ENCODE measurements around the gene MTG1.
"Not testable (repeated sequence)": the region's sequence is repeated elsewhere in the genome, so short reads cannot be mapped to it uniquely, and the experiment has no call there.

The MTG1 gene

GRCh38 chr10:133460208-133460769, 66.3 kb downstream of the MTG1 start:
- FAIRE-seq (no peak), DNase-seq (ENCODE audit: insufficient read length) (no peak)
- TF ChIP-seq TAF1 (IDR thresholded peaks at IDR 0.05; ENCODE audit: borderline replicate concordance, low read depth, low read length) (no peak), POLR2AphosphoS5 (IDR thresholded peaks at IDR 0.05; ENCODE audit: low read depth, low read length) (no peak), POLR2A (IDR thresholded peaks at IDR 0.05; ENCODE audit: low read depth, low read length) (no peak)

- FAIRE-seq: no peak
- TF ChIP-seq POLR2AphosphoS5 (IDR thresholded peaks at IDR 0.05; ENCODE audit: low read depth, low read length) (no peak), POLR2A (IDR thresholded peaks at IDR 0.05; ENCODE audit: low read depth, low read length) (no peak), TAF1 (IDR thresholded peaks at IDR 0.05; ENCODE audit: borderline replicate concordance, low read depth, low read length) (no peak)
- no peak for DNase-seq (ENCODE audit: insufficient read length)
Observed at GRCh38 chr10:133461027-133461426, 67.1 kb downstream of the MTG1 start.

DNA sequence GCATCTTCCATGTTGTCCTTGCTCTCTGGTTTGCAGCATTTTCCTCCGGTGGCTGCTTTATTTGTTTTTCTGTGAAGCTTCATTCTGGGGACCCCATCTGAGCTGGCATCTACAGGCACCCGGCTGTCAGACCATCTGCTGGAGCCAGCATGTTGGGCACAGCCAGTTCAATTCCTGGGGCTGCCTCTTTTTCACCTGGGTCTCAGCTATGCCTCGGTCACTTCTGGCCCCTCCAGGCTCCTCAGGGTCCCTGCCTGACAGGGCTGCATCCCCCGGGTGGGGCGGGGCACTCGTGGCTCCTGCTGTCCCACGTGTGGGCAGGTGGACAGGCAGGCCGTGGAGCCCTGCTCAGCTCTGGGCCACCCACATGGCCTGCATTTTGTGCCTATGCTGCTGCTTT, 67.9 kb downstream of the MTG1 start:
- TF ChIP-seq POLR2AphosphoS5 (IDR thresholded peaks at IDR 0.05; ENCODE audit: low read depth, low read length): no peak
- no peak for TF ChIP-seq TAF1 (IDR thresholded peaks at IDR 0.05; ENCODE audit: borderline replicate concordance, low read depth, low read length)
- no peak for TF ChIP-seq POLR2A (IDR thresholded peaks at IDR 0.05; ENCODE audit: low read depth, low read length)
- no peak for FAIRE-seq
- no peak for DNase-seq (ENCODE audit: insufficient read length)

DNA sequence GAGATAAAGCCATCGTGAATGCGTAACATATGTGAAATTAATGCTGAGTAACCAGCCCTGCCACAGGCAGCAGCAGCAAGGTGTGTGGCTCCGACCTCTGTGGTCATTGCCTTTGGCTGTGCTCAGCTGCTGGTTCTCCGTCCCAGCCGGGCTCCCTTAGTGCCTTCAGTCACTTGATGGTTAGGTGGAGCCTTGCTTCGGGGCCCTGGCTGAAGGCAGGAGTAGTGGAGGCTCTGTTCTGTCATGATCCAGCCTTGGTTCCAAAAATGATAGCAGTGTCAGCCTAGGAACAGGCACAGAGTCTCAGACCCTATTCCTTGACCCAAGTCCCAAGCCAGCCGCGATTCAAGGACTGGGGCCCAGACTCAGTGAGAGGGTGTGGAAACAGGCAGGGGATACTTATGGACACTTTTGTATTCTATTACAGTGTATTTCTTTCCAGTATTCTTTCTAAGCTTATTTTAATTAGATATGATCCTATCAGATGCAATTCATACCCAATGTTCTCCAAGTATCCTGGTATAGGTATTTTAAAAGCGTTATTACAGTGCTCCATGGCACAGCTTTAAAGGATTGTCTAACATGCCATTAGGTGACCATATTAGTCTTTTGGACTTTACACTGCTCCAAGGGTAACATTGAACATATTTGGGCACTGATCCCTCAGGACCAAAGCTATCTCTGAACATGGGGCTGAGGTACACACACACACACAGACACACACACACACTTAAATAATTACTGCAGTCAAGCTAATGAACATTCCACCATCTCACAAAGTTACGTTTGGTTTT, 68.8 kb downstream of the MTG1 start:
- no peak for TF ChIP-seq POLR2AphosphoS5 (IDR thresholded peaks at IDR 0.05; ENCODE audit: low read depth, low read length)
- FAIRE-seq (no peak), DNase-seq (ENCODE audit: insufficient read length) (no peak)

DNA sequence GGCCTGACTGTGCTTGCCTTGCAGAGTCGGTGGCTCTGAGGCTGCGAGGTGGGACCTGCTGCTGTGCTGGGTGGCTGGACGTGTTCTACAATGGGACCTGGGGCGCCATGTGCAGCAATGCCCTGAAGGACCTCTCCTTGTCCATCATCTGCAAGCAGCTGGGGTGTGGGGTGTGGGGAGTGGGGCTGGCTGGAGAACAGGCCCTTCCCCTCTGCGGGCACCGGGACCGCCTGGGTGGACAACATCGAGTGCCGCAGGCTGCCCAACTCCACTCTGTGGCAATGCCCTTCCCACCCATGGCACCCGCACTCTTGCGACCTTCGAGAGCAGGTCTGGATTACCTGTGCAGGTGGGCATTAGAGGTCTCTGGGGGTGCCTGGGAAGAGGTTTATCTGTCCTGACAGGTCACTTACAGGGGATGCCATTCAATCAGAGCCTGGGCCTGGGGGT, 70.7 kb downstream of the MTG1 start:
- FAIRE-seq (no peak), DNase-seq (ENCODE audit: insufficient read length) (no peak)
- no peak for TF ChIP-seq POLR2A (IDR thresholded peaks at IDR 0.05; ENCODE audit: low read depth, low read length)
- no peak for TF ChIP-seq TAF1 (IDR thresholded peaks at IDR 0.05; ENCODE audit: borderline replicate concordance, low read depth, low read length)
- TF ChIP-seq POLR2AphosphoS5 (IDR thresholded peaks at IDR 0.05; ENCODE audit: low read depth, low read length): no peak

GRCh38 chr10:133465191-133465949, 71.4 kb downstream of the MTG1 start:
- DNase-seq (ENCODE audit: insufficient read length): no peak
- no peak for TF ChIP-seq POLR2A (IDR thresholded peaks at IDR 0.05; ENCODE audit: low read depth, low read length)
- FAIRE-seq: no peak

DNA sequence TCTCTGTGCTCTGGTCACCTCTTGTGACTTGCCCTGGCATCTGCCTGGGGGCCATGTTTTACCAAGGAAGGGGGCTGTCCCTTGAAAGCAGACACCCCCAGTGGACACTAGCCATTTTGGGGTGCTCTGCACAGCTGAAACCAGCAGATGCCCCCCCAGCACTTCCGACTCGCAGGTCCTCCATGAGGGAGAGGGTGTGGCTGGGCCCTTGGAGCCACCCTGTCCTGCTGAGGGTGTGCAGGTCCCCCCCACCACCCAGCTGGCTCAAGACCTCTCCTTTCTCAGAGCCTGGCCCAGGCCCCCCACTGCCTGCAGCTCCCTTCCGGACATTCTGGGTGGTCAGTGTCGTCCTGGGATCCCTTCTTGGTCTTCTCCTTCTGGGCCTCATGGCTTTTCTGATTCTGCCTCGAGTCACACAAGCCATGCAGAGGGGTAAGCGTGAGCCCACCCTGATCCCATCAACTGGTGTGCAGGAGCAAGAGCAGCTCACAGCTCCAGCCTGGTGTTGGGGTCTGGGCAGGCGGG, 72.1 kb downstream of the MTG1 start:
- TF ChIP-seq POLR2AphosphoS5 (IDR thresholded peaks at IDR 0.05; ENCODE audit: low read depth, low read length) (no peak), POLR2A (IDR thresholded peaks at IDR 0.05; ENCODE audit: low read depth, low read length) (no peak), TAF1 (IDR thresholded peaks at IDR 0.05; ENCODE audit: borderline replicate concordance, low read depth, low read length) (no peak)
- no peak for DNase-seq (ENCODE audit: insufficient read length)
- FAIRE-seq: no peak

GRCh38 chr10:133466683-133467275, 72.8 kb downstream of the MTG1 start:
- no peak for FAIRE-seq
- no peak for DNase-seq (ENCODE audit: insufficient read length)
- TF ChIP-seq TAF1 (IDR thresholded peaks at IDR 0.05; ENCODE audit: borderline replicate concordance, low read depth, low read length) (no peak), POLR2AphosphoS5 (IDR thresholded peaks at IDR 0.05; ENCODE audit: low read depth, low read length) (no peak), POLR2A (IDR thresholded peaks at IDR 0.05; ENCODE audit: low read depth, low read length) (no peak)

DNA sequence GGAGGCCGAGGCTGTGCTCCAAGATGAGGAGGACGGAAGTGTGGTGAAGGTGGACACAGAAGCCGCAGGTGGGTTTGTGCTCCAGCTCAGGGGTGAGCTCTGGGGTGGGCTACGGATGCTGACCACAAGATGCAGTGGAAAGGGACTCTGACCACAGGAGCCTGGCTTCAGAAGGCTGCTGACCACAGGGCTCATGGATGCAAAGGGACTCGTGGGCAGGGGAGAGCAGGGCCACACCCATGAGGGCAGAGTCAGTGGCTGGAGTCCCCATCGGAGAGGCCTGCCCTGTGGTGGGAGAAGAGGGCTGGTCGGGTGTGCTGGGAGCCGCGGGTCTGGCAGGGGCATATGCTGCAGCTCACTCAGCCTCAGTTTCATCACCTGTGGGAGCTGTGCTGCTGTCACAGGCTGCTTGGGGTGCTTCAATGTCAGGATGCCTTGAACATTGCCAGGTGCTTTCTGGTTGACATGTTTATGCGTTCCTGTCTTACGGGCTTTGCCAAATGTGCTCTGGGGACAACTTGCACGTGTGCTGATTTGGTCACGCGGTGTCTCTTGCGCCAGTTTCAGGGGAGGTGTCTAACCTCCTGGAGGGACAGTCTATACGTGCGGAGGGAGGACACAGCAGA, 73.4 kb downstream of the MTG1 start:
- no peak for FAIRE-seq
- no peak for TF ChIP-seq POLR2A (IDR thresholded peaks at IDR 0.05; ENCODE audit: low read depth, low read length)
- no peak for TF ChIP-seq TAF1 (IDR thresholded peaks at IDR 0.05; ENCODE audit: borderline replicate concordance, low read depth, low read length)
- TF ChIP-seq POLR2AphosphoS5 (IDR thresholded peaks at IDR 0.05; ENCODE audit: low read depth, low read length): no peak
- no peak for DNase-seq (ENCODE audit: insufficient read length)

- DNase-seq (ENCODE audit: insufficient read length); FAIRE-seq: not testable (repeated sequence)
Observed at GRCh38 chr10:133469205-133469604, 75.2 kb downstream of the MTG1 start.

GRCh38 chr10:133471300-133472109, 77.5 kb downstream of the MTG1 start:
- no peak for DNase-seq (ENCODE audit: insufficient read length)
- no peak for TF ChIP-seq TAF1 (IDR thresholded peaks at IDR 0.05; ENCODE audit: borderline replicate concordance, low read depth, low read length)
- TF ChIP-seq POLR2A (IDR thresholded peaks at IDR 0.05; ENCODE audit: low read depth, low read length): no peak
- no peak for TF ChIP-seq POLR2AphosphoS5 (IDR thresholded peaks at IDR 0.05; ENCODE audit: low read depth, low read length)
- no peak for FAIRE-seq

Data from GM12892 (cell line).